Measurements from ENCODE around the gene ADD3. TPM values are rescaled to one million over a fixed set of nuclear protein-coding genes. Genes with fewer than 3 reads are reported as not detected.

The ADD3 gene
- total RNA-seq, 3 donors from 2014 or later, result 109 to 165 (median 141) TPM

GRCh38 chr10:109987452-109988211 lies 20.2 kb upstream of the ADD3 start:
- TF ChIP-seq CTCF (IDR thresholded peaks at IDR 0.05), result no peak
- H3K36me3 ChIP-seq (ENCODE audit: low read depth), result no peaks in the 10 kb centered on the region
- H3K4me3 ChIP-seq, result no peak overlapping the region
- intact Hi-C loops (cut with DNase I, micrococcal nuclease), result no loop called here
- ATAC-seq (no peak), DNase-seq (no peak)
- H3K4me1 ChIP-seq (ENCODE audit: low read depth), result no peaks in the 10 kb centered on the region
- no peaks in the 10 kb centered on the region for H3K9me3 ChIP-seq

GRCh38 chr10:109988212-109988596 lies 19.6 kb upstream of the ADD3 start:
- Histone ChIP-seq H3K4me3 (no peak overlapping the region), H3K9me3 (no peaks in the 10 kb centered on the region), H3K36me3 (ENCODE audit: low read depth) (no peaks in the 10 kb centered on the region), H3K4me1 (ENCODE audit: low read depth) (no peaks in the 10 kb centered on the region)
- intact Hi-C loops (cut with DNase I, micrococcal nuclease), result no loop called here
- DNase-seq, result no peak
- no peak for ATAC-seq
- TF ChIP-seq CTCF (IDR thresholded peaks at IDR 0.05), result no peak

- TF ChIP-seq CTCF (IDR thresholded peaks at IDR 0.05), result no peak
- DNase-seq (no peak), ATAC-seq (no peak)
- H3K4me3 ChIP-seq, result no peak overlapping the region
- no peaks in the 10 kb centered on the region for H3K36me3 ChIP-seq (ENCODE audit: low read depth)
- H3K4me1 ChIP-seq (ENCODE audit: low read depth), result peaks cover 10% of the 10 kb centered on the region
- no peaks in the 10 kb centered on the region for H3K9me3 ChIP-seq
- intact Hi-C loops (cut with DNase I, micrococcal nuclease), result no loop called here
Measured at GRCh38 chr10:109991266-109991855, 16.4 kb upstream of the ADD3 start.

GRCh38 chr10:109992485-109992884 lies 15.3 kb upstream of the ADD3 start:
- H3K4me1 ChIP-seq (ENCODE audit: low read depth), result peaks cover 18% of the 10 kb centered on the region
- H3K9me3 ChIP-seq, result no peaks in the 10 kb centered on the region
- DNase-seq (no peak), ATAC-seq (no peak)
- no peaks in the 10 kb centered on the region for H3K36me3 ChIP-seq (ENCODE audit: low read depth)
- no peak for TF ChIP-seq CTCF (IDR thresholded peaks at IDR 0.05)
- H3K4me3 ChIP-seq, result no peak overlapping the region
- intact Hi-C loops (cut with DNase I, micrococcal nuclease), result no loop called here

GRCh38 chr10:109993551-109994330 lies 14.0 kb upstream of the ADD3 start:
- Histone ChIP-seq H3K36me3 (ENCODE audit: low read depth) (no peaks in the 10 kb centered on the region), H3K9me3 (no peaks in the 10 kb centered on the region), H3K4me3 (no peak overlapping the region), H3K4me1 (ENCODE audit: low read depth) (peaks cover 26% of the 10 kb centered on the region)
- no peak for TF ChIP-seq CTCF (IDR thresholded peaks at IDR 0.05)
- intact Hi-C loops (cut with DNase I, micrococcal nuclease), result no loop called here
- ATAC-seq (peak; percentile 19), DNase-seq (no peak)
